ENCODE results near the gene SSPN.
A peak's percentile ranks its signal among the peaks of the same experiment; 100 is the strongest.

Gene SSPN

GRCh38 chr12:26187014-26187798 lies 8.2 kb upstream of the SSPN start:
- DNase-seq: no peak

DNA sequence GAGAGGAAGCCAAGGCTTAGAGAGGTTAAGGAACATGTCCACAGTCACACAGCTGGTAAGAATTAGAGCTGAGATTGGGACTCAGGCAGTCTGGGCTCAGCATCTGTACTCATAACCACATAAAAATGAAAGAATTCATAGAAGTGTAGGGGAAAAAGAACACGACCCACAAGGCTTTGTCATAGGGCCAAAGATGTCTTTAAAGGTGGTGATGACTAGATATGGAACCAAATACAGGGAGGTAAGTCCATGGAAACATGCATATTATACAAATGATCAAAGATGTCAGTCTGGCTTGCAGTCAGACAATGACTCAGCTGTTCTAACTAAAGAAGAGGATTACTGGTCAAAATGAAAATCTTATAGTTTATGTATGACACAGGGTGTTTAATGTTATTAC lies 7.2 kb upstream of the SSPN start:
- DNase-seq: no peak

DNA sequence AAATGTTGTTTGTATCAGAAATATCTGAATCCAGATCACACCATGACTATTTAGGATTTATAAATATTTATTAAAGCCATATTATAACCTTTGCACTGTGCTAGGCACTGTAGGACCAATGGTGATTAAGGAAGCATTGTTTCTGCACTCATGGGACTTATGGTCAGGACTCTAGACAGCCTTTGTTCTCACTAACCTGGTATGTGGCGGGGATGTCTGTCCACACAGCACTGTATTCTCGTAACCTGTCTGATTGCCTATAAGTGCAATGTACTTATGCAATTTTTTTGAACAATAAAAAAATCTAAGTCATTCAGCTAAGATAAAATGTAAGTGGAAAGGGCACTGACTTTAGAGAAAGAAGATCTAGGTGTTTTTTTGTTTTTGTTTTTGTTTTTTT lies 6.7 kb upstream of the SSPN start:
- DNase-seq: no peak

- no peak for DNase-seq
These were observed 3.2 kb upstream of the SSPN start for GRCh38 chr12:26192142-26192541.

DNA sequence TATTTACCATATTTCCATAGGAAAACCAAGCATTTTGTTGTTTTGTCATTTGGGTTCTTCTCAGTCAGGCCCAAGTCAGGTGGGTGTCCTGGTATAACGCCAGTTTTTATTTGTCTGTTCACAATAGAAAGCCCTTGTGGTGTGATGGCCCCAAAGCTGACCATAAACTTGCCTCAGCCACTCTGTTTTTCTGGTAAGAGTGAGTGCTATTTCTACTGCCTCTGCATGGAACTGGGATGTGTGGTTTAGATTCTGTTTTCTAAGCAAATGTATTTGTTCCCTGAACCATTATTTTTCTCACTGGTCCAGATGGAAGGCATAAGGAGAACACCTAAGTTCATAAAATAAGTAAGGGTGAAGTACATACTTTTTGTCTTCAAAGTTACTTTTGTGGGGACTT lies 1.8 kb upstream of the SSPN start:
- DNase-seq: no peak

DNA sequence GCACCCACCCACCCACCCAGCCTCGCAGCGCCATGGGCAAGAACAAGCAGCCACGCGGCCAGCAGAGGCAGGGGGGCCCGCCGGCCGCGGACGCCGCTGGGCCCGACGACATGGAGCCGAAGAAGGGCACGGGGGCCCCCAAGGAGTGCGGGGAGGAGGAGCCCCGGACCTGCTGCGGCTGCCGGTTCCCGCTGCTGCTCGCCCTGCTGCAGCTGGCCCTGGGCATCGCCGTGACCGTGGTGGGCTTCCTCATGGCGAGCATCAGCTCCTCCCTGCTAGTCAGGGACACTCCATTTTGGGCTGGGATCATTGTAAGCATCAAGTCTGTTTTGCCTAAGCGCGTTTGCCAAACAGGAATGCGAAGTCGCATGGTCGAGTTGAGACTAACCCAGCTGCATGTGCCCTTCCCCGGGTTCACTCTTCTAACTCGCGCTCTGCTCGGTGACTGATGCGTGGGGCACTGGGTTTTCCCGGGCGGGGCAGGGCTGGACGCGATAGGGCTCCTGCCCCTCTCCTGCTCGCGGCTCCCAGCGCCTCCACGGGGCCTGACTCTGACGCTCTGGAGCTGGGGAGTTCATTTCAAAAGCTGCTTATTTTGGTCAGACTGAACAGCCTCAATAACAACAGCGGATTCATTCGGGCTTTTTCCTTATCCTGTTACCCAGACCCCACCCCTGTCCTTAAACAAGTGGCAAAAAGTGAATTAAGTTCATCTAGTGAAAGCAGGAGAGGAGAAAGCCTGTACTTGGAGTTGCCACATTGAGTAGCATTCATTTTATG lies 458 bp downstream of the SSPN start:
- DNase-seq: peak; percentile 17

DNA sequence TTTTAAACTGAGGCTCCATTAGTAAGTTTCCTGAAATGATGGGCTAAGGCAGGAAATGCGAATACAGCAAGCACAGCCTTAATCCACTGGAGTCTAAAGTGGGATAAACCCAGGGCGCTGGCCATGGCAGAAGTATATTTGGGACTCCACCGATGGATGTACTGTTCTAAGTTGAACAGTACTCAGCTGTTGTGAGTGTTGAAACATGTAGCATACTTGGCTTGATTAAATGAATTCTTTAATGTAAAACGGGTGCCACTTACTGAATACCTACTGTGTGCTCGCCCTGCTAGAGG lies 996 bp downstream of the SSPN start:
- no peak for DNase-seq

DNA sequence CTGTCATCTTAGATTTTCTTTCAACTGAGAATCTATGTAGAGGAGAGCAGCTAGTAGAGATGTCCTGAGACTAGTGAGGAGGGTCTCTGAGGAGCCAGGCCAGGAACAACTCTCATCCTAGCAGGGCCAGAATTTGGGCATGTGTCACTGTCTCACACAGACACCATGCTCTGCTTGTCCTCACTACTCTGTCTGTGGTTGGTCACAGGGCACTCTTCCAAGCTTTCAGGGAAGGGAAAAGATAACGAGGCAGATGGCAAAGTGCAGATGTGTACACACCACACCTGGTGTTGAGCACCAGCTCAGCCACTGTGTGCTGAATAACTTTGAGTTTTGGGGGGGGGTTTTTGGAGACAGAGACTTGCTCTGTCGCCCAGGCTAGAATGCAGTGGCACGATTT lies 2.5 kb downstream of the SSPN start:
- no peak for DNase-seq

DNA sequence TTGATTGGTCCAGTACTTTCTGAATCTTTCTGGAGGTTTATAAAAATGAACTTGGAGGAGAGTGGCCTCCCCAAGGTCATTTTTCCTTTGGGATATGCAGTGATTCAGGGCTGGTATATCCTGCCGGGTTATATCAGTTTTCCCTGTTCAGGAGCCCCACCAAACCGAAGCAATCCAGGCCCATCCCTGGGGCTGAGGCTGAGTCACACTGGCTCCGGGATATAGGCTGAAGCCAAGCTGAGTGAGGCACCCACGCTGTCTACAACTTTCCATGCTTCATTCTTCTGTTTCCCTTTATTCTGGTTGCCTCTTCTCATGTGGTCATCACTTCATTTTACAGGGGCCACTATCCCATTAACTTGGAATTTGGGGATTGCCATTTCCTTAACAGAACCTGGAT lies 3.4 kb downstream of the SSPN start:
- DNase-seq: no peak

DNA sequence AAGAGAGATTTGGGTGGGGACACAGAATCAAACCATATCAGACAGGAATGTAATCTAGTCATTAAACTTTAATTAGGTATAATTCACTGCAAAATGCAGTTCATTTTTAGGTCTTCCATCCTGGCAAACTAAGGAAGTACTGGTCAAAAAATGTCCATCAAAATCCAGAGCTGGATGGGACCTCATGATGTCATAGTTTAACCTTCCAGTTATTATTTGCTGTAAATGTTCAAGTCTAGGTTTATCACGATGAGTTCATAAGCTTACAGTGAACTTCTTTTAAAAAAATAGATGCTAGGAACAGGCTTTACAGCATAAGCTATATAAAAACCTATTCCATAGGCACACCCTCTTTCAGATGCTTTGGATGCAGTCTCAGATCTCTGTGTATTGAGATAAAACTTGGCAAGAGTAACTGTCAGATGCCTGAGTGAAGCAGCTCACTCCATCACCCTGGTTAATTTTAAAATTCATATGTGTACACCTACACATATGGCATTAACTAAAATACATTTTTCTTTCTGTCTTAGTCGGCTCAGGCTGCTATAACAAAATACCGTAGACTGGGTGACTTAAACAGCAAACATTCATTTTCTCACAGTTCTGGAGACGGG lies 7.9 kb downstream of the SSPN start:
- DNase-seq: no peak

- DNase-seq: no peak
These were observed 9.4 kb downstream of the SSPN start for GRCh38 chr12:26204612-26205289.

- no peak for DNase-seq
These were observed 9.9 kb downstream of the SSPN start for GRCh38 chr12:26205298-26205697.

GRCh38 chr12:26205941-26206340 lies 10.6 kb downstream of the SSPN start:
- no peak for DNase-seq

- DNase-seq: no peak
These were observed 16.0 kb downstream of the SSPN start for GRCh38 chr12:26211331-26211730.

DNA sequence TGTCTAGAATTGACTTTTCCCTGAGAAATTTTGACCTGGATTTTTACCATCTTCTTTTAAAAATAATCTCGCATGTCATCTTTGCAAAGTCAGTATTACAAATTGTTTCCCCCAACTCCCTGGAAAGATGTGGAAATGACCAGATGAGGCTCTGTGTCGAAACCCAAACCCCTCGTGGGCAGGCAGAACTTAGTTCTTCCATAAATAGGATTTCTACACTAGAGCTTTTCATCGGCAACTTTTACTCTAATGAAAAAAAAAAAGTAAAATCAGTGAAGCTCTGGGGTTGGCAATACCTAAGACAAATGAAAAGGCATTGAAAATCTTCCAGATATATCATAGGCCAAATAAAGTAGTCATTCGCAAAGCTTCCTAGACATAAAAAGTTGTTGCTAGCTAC lies 17.0 kb downstream of the SSPN start:
- no peak for DNase-seq

DNA sequence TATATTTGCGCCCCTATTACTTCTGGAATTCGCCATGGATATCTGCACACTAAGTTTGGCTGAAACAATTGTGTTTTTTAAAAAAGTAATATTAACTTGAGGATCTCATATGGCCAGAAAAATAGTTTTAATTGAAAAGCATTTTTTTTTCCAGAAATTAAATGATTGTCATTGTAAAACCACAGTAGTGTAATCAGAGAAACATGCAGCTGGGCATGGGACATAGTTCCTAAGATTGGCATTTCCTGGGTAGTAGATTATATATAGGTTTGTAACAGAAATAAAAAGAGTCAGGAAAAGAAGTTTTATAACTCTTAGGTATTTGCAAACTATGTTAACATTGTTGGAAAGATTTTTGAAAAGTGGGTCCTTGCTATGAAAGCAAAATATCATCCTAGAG lies 17.6 kb downstream of the SSPN start:
- DNase-seq: no peak

DNA sequence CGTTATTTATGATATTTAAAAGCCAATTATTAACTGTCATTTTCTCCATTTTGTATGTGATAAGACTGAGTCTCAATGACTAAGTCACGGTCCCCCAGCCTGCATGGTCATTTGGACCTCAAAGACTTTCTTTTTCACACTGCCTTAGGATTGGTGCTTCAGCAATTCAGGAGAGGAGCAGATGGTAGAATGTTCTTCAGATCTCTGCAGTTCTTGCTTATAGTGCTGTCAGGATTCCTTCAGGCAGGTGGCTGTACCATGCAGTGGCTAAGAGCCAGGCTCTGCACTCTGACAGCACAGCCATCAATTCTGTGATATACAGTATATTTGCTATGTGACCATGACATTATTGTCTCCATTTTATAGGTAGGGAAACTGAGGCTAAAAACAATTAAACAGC lies 18.7 kb downstream of the SSPN start:
- no peak for DNase-seq

- DNase-seq: no peak
These were observed 24.4 kb downstream of the SSPN start for GRCh38 chr12:26219736-26220135.

GRCh38 chr12:26224657-26225056 lies 29.3 kb downstream of the SSPN start:
- DNase-seq: no peak

DNA sequence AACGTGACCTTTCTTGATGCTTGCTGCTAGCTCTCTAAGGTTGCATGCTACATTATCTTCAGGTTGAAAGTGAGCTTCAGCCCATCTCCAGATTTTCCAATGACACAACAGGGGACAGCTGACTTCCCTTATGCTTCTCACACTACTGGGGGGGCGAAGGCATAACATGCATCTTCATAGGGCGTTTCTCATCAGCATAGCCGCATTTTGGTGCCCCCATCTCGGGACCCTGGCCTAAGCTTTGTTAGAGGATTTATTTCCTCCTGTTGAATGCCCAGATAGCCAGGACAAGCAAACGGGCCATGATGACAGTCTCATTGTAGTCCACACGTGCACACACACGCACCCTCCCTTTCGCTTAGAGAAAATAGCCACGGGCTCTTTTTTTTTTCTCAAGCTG lies 30.7 kb downstream of the SSPN start:
- no peak for DNase-seq

DNA sequence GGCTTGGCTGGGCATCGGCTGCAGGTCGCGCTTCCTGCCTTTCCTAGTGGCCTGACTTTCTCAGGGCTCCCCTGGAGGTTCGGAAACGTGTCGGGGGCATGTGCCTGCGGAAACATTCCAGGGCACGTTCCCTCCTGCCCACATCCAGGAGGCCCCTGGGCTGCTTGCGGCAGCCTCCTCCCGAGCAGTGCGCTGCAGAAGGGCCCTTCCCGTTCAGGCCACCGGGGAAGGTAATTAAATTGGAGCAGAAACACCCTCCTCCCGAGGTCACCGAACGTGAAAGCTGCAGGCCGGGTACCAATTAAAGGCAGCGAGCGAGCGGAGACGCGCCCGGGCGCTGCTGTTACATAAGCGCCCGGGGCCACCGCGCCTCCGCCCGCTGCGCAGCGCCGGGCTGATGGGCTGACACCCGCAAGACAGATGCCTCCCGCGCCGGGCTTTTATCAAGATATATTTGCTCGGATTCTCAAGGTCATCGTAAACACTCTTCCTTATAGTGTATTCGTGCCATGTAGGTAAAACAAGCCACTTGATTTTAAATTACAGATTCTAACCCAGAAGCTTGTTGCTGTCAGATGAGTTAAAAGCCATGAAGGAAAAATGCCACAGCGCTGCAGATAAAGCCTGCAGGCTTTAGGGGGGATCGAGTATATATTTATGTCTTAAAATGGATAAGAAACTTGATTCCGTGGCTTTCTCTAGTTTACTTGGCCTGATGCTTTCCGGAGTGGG lies 31.4 kb downstream of the SSPN start:
- peak; percentile 7 for DNase-seq

DNA sequence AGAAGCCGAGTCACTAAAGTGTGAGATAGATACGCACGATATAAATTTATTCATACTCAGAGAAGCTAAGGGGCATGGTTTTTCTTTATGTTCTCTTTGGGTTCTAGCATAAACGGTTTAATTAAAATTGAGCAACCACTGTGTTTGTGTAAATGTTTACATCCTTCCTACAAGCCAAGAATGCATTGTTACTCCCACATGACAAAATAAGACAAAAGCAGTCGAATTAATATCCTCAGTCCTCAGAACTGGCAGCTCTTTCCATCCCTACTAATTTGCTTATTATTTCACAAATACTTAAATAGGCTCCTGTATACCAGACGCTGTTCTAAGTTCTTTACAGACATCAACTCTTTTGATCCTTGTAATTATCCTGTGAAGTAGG lies 32.0 kb downstream of the SSPN start:
- no peak for DNase-seq

DNA sequence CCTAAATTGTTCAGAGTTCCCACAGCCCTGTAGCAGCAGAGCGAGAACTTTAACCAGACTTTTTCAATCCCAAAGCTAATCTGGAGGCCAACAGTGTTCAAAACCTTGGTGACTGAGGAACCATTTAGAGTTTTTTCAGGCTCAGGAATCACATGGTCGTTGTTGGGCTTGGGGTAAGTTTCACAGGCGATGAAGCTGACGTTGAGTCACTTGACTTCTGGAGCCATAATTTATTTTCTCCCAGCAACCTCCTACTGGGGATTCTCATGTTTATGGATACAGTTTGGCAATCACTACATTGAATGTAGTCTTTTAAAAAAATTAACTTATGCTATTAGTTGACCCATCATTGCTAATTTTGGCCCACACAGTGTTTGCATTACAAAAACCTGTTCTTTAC lies 34.5 kb downstream of the SSPN start:
- DNase-seq: no peak
